PFSK-1 (cell line): ENCODE data around the gene CCNT1.

Experiments used
- POLR2AphosphoS5 ChIP-seq: IDR thresholded peaks from 2 replicates; pipeline ENCODE4 v1.6.1; 2012; ENCODE audit warnings: low read depth, mild to moderate bottlenecking, control low read depth, low read length, moderate library complexity
- REST ChIP-seq, 2 experiments: IDR thresholded peaks; 2 replicates each; pipeline versions ENCODE4 v1.6.1 to v1.8.0; 2011 to 2012; ENCODE audit warnings: low read depth in 2 of 2, low read length in 2 of 2, control low read depth in 1 of 2, inconsistent platforms in 1 of 2, mild to moderate bottlenecking in 1 of 2, moderate library complexity in 1 of 2; ENCODE audit not compliant: insufficient read depth in 1 of 2
- SIN3A ChIP-seq: IDR thresholded peaks from 2 replicates; pipeline ENCODE4 v1.6.1; 2012; ENCODE audit warnings: mild to moderate bottlenecking, low read length, moderate library complexity, borderline replicate concordance; ENCODE audit not compliant: insufficient read depth
- TAF1 ChIP-seq: IDR thresholded peaks from 2 replicates; pipeline ENCODE4 v1.6.1; 2012; ENCODE audit warnings: low read length, control low read depth, borderline replicate concordance; ENCODE audit not compliant: insufficient read depth

DNA sequence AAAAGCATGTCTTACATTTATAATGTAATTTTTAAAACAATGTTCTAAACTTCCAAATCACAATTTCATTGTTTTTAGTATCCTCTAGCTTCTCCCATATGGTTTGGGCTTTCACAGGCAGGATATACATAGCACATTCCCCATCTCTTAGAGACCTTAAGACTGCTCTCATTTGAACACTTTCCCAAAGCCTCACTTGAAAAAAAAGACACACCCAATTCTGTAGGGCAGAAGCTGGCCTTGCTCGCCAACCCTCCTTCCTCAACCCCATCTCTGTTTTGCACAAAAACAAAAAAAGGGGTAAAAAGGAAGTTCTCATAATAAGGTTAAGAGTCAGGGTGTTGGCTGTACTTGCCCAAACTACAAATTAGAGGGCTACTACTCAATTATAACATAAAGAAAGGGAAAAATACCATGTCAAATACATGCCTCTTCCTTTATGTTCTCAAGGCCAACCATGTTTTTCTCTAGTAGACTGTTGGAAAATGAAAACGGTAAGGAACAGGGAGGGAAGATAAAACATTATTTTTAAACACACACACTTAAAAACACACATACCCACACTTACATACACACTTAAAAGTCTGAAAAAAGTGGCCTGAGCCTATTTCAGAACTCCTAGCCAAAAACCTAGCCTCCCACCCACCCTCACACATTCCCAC is 24.6 kb downstream of the CCNT1 start:
- no peak for TF ChIP-seq REST (IDR thresholded peaks at IDR 0.05; ENCODE audit: insufficient read depth in 1 of 2, low read depth in 2 of 2, low read length in 2 of 2)
- TF ChIP-seq TAF1 = no peak
- no peak for TF ChIP-seq POLR2AphosphoS5
- no peak for TF ChIP-seq SIN3A
